ENCODE results near the gene NCOA1. TPM values are rescaled to one million over a fixed set of nuclear protein-coding genes. Genes with fewer than 3 reads are reported as not detected.

The NCOA1 gene
- total and polyA plus RNA-seq, 2 of the 4 experiments (the other 2 are of a cell fraction) = 6.7 to 11.3 TPM

DNA sequence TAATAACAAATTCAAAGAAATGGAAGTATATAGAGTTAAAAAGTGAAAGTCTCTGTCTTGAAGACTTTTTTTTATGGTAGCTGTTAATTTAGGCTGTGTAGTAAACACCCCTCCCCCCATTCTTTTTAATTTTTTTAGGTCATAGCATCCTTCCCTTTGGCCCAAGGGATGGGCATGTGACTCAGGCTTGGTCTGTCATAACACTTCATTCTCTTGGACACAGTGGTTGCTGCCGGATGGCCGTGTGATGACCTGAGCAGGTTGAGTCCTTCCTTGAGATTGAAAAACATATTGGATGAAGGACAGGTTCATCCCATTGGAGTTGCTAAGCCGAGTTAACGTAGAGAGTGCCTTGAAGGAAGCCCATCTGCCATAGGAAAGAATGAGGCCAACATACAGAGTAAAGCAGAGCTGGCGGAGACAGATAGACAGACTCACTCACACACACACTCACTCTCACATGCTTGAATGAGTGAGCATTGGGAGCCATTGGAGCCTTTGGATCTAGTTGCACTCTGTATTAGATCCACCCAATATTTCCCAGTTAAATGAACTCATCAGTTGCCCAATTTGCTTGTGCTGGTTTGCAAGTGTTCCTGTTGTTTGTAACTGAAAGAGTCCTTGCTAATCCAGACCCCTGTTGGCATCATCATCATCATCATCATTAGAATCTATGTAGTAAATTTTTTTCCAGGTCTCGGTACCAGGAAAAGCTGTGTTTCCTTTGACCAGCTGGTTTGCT lies 14.7 kb downstream of the NCOA1 start:
- Histone ChIP-seq H2AK5ac (ENCODE audit: low read depth, low read length) (no peak overlapping the region), H2BK120ac (ENCODE audit: low read depth, low read length) (no peak overlapping the region), H3K9me1 (ENCODE audit: insufficient read depth, low read length) (no peaks in the 10 kb centered on the region), H3K36me3 (ENCODE audit: control insufficient read depth, insufficient read depth, low read length) (no peaks in the 10 kb centered on the region), H4K91ac (ENCODE audit: insufficient read depth, low read depth, low read length) (no peak overlapping the region), H3K14ac (replicated peaks; ENCODE audit: low read depth, low read length) (no peak overlapping the region), H2BK15ac (ENCODE audit: low read depth, low read length) (no peak overlapping the region), H4K20me1 (ENCODE audit: insufficient read depth, low read length) (peaks cover 3% of the 10 kb centered on the region; the same call in 1 of the 2 replicates), H3K56ac (ENCODE audit: extremely low read depth, insufficient read depth, low read length) (no peak overlapping the region), H3K27me3 (ENCODE audit: control insufficient read depth, insufficient read depth, low read length) (no peaks in the 10 kb centered on the region), H2AFZ (replicated peaks; ENCODE audit: low read length, poor library complexity) (no peak overlapping the region), H3K9ac (ENCODE audit: low read depth, low read length) (no peak overlapping the region), H3K23ac (ENCODE audit: low read depth, low read length) (no peak overlapping the region), H3K79me1 (ENCODE audit: low read depth in 1 of 2, low read length in 2 of 2) (peaks cover 22% of the 10 kb centered on the region in 2 experiments), H3K4me1 (ENCODE audit: control insufficient read depth, insufficient read depth, low read length) (no peaks in the 10 kb centered on the region), H3K4ac (ENCODE audit: low read depth, low read length) (no peak overlapping the region), H4K5ac (ENCODE audit: low read depth, low read length) (no peak overlapping the region), H2AK9ac (replicated peaks; ENCODE audit: low read depth, low read length, poor library complexity) (no peak overlapping the region), H3K4me3 (ENCODE audit: insufficient read depth, low read depth, low read length) (no peak overlapping the region), H4K8ac (ENCODE audit: low read depth in 2 of 2, low read length in 2 of 2) (no peak overlapping the region), H3K27ac (ENCODE audit: insufficient read depth, low read length) (no peak overlapping the region), H3K9me3 (ENCODE audit: control insufficient read depth, insufficient read depth, low read length) (no peaks in the 10 kb centered on the region), H3K4me2 (ENCODE audit: low read depth, low read length) (no peak overlapping the region), H3K18ac (ENCODE audit: low read depth, low read length) (no peak overlapping the region), H2BK20ac (ENCODE audit: low read depth, low read length) (no peak overlapping the region), H2BK5ac (ENCODE audit: low read depth, low read length, poor library complexity, severe bottlenecking) (no peak overlapping the region)
- no peak for ATAC-seq (ENCODE audit: low read depth)
- dilution Hi-C loops (cut with HindIII; ENCODE audit: low sequenced_read_pairs, unreplicated experiment) (no loop called here), in situ Hi-C loops (cut with MboI; ENCODE audit: low sequenced_read_pairs) (no loop called here), intact Hi-C loops (cut with micrococcal nuclease) (no loop called here)
- no peak for DNase-seq
- CTCF ChIA-PET = interaction anchor here (2.0 kb wide), 1 partner anchor 8 kb away, joined by 5 read pairs; no protein-coding TSS in a partner anchor
- WGBS, 2 experiments (ENCODE audit: extremely low coverage in 2 of 2, insufficient read length in 1 of 2) = 93% methylated on average over 2 of the region's 6 CpGs; no CpG with 5 or more reads in 1 of the 2 experiments
- no TSS peak for BruUV-seq (replicated peaks)
- POLR2A ChIA-PET (ENCODE audit: unreplicated experiment) = no interaction called here
- TF ChIP-seq POLR2A (IDR thresholded peaks at IDR 0.05; ENCODE audit: low read depth, low read length) (no peak), CHD1 (IDR thresholded peaks at IDR 0.05; ENCODE audit: low read depth, low read length) (no peak), MAZ (IDR thresholded peaks at IDR 0.05; ENCODE audit: borderline replicate concordance, low read depth, low read length) (no peak), FOS (IDR thresholded peaks at IDR 0.05; ENCODE audit: low read depth, low read length) (no peak), RAD21 (IDR thresholded peaks at IDR 0.05; ENCODE audit: low read length) (no peak), BHLHE40 (IDR thresholded peaks at IDR 0.05; ENCODE audit: low read depth, low read length) (no peak), CEBPB (IDR thresholded peaks at IDR 0.05; ENCODE audit: low read depth, low read length) (no peak), NFE2L2 (IDR thresholded peaks at IDR 0.05; ENCODE audit: low read depth, low read length) (no peak), MXI1 (IDR thresholded peaks at IDR 0.05; ENCODE audit: borderline replicate concordance, low read depth, low read length) (no peak), RCOR1 (IDR thresholded peaks at IDR 0.05; ENCODE audit: insufficient replicate concordance, low read length) (no peak)
- TF ChIP-seq, protein P1, sequence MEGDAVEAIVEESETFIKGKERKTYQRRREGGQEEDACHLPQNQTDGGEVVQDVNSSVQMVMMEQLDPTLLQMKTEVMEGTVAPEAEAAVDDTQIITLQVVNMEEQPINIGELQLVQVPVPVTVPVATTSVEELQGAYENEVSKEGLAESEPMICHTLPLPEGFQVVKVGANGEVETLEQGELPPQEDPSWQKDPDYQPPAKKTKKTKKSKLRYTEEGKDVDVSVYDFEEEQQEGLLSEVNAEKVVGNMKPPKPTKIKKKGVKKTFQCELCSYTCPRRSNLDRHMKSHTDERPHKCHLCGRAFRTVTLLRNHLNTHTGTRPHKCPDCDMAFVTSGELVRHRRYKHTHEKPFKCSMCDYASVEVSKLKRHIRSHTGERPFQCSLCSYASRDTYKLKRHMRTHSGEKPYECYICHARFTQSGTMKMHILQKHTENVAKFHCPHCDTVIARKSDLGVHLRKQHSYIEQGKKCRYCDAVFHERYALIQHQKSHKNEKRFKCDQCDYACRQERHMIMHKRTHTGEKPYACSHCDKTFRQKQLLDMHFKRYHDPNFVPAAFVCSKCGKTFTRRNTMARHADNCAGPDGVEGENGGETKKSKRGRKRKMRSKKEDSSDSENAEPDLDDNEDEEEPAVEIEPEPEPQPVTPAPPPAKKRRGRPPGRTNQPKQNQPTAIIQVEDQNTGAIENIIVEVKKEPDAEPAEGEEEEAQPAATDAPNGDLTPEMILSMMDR (conservative IDR thresholded peaks at IDR 0.05; ENCODE audit: low read depth, low read length) = no peak

All from IMR-90 (cell line).